ENCODE results near the gene RHOT2.

GRCh38 chr16:676565-676902 lies 8.6 kb downstream of the RHOT2 start:
- TF ChIP-seq POLR2A (IDR thresholded peaks at IDR 0.05) = no peak
- TF ChIP-seq, protein P1, sequence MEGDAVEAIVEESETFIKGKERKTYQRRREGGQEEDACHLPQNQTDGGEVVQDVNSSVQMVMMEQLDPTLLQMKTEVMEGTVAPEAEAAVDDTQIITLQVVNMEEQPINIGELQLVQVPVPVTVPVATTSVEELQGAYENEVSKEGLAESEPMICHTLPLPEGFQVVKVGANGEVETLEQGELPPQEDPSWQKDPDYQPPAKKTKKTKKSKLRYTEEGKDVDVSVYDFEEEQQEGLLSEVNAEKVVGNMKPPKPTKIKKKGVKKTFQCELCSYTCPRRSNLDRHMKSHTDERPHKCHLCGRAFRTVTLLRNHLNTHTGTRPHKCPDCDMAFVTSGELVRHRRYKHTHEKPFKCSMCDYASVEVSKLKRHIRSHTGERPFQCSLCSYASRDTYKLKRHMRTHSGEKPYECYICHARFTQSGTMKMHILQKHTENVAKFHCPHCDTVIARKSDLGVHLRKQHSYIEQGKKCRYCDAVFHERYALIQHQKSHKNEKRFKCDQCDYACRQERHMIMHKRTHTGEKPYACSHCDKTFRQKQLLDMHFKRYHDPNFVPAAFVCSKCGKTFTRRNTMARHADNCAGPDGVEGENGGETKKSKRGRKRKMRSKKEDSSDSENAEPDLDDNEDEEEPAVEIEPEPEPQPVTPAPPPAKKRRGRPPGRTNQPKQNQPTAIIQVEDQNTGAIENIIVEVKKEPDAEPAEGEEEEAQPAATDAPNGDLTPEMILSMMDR (IDR thresholded peaks at IDR 0.05) = no peak

Data from adrenal gland (tissue), 5 donors.